GM12892 (cell line): Measurements from ENCODE around the gene ABHD15.

Source experiments
- POLR2A ChIP-seq: IDR thresholded peaks from 2 replicates; pipeline ENCODE4 v1.6.1; 2011; ENCODE audit warnings: low read depth, low read length, control low read depth
- POLR2AphosphoS5 ChIP-seq: IDR thresholded peaks from 2 replicates; pipeline ENCODE4 v1.6.1; 2011; ENCODE audit warnings: low read depth, low read length, control low read depth
- TAF1 ChIP-seq: IDR thresholded peaks from 2 replicates; pipeline ENCODE4 v1.6.1; 2011; ENCODE audit warnings: low read depth, mild to moderate bottlenecking, control low read depth, low read length, borderline replicate concordance

GRCh38 chr17:29544066-29544465, 22.8 kb downstream of the ABHD15 start:
- TF ChIP-seq POLR2A (no peak), TAF1 (no peak), POLR2AphosphoS5 (no peak)
